Measurements from ENCODE around the gene ZNF74.

DNA sequence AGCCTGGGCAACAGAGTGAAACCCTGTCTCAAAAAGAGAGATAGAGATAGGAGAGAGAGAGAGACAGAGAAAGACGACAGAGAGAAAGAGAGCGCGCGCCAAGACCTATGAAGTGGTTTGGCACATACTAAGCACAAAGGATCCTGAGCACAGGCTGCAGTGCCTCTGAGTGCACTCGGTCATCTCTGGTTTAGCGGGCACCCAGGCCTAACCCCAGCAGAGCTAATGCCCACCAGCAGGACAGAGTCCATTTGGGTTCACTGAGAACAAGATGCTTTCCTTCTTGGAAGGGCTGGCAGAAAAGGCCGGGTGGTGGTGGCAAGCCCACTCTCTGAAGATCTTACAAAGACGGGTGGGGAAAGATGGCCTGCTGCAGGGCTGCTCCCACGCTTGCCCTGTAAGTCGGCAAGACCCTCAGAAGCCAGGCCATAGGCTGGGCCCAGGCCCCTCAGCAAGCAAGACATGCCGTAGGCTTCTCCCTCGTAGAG, 40.4 kb downstream of the ZNF74 start:
- TF ChIP-seq, protein P1, sequence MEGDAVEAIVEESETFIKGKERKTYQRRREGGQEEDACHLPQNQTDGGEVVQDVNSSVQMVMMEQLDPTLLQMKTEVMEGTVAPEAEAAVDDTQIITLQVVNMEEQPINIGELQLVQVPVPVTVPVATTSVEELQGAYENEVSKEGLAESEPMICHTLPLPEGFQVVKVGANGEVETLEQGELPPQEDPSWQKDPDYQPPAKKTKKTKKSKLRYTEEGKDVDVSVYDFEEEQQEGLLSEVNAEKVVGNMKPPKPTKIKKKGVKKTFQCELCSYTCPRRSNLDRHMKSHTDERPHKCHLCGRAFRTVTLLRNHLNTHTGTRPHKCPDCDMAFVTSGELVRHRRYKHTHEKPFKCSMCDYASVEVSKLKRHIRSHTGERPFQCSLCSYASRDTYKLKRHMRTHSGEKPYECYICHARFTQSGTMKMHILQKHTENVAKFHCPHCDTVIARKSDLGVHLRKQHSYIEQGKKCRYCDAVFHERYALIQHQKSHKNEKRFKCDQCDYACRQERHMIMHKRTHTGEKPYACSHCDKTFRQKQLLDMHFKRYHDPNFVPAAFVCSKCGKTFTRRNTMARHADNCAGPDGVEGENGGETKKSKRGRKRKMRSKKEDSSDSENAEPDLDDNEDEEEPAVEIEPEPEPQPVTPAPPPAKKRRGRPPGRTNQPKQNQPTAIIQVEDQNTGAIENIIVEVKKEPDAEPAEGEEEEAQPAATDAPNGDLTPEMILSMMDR (IDR thresholded peaks at IDR 0.05; ENCODE audit: poor library complexity) = no peak
- no peak for TF ChIP-seq EZH2 (IDR thresholded peaks at IDR 0.05; ENCODE audit: borderline replicate concordance)
